H9 (cell line): ENCODE measurements around the gene UBE4B. TPM values are rescaled to one million over a fixed set of nuclear protein-coding genes. Genes with fewer than 3 reads are reported as not detected.
"Not testable (repeated sequence)": the region's sequence is repeated elsewhere in the genome, so short reads cannot be mapped to it uniquely, and the experiment has no call there.

Experiments used
- DNase-seq: peaks from one replicate; pipeline ENCODE4 v3.0.0-alpha.2; 2017
- H2AFZ ChIP-seq: one replicate; pipeline ENCODE4 v1.6.1; 2013; ENCODE audit warnings: mild to moderate bottlenecking, low read length, control low read depth, moderate library complexity
- H2AK5ac ChIP-seq: 2 replicates; pipeline ENCODE4 v1.6.1; 2013; ENCODE audit warnings: low read length, control low read depth, mixed read lengths; ENCODE audit not compliant: insufficient read length
- H2BK120ac ChIP-seq: one replicate; pipeline ENCODE4 v1.6.1; 2013; ENCODE audit warnings: low read depth, mild to moderate bottlenecking, low read length, control low read depth, inconsistent platforms; ENCODE audit not compliant: poor library complexity, severe bottlenecking
- H2BK12ac ChIP-seq: 2 replicates; pipeline ENCODE4 v1.6.1; 2013; ENCODE audit warnings: low read length, control low read depth, mixed read lengths, low read depth; ENCODE audit not compliant: insufficient read length
- H2BK15ac ChIP-seq: 2 replicates; pipeline ENCODE4 v1.6.1; 2013; ENCODE audit warnings: low read depth, low read length, control low read depth
- H2BK20ac ChIP-seq: one replicate; pipeline ENCODE4 v1.6.1; 2013; ENCODE audit warnings: low read depth, mild to moderate bottlenecking, low read length, control low read depth, inconsistent platforms; ENCODE audit not compliant: poor library complexity, severe bottlenecking
- H2BK5ac ChIP-seq: 2 replicates; pipeline ENCODE4 v1.6.1; 2013; ENCODE audit warnings: low read length, control low read depth, mixed read lengths; ENCODE audit not compliant: insufficient read length
- H3K14ac ChIP-seq: 2 replicates; pipeline ENCODE4 v1.6.1; 2013; ENCODE audit warnings: low read length, control low read depth; ENCODE audit not compliant: insufficient read depth
- H3K18ac ChIP-seq: 2 replicates; pipeline ENCODE4 v1.6.1; 2013; ENCODE audit warnings: low read depth, mild to moderate bottlenecking, mixed read lengths, low read length, control low read depth; ENCODE audit not compliant: insufficient read length
- H3K23ac ChIP-seq: 2 replicates; pipeline ENCODE4 v1.6.1; 2013; ENCODE audit warnings: low read length, control low read depth, mixed read lengths, low read depth; ENCODE audit not compliant: insufficient read length
- H3K23me2 ChIP-seq: 2 replicates; pipeline ENCODE4 v1.6.1; 2013; ENCODE audit warnings: low read depth, mild to moderate bottlenecking, mixed read lengths, low read length, control low read depth; ENCODE audit not compliant: insufficient read length, poor library complexity, severe bottlenecking
- H3K27ac ChIP-seq: 2 replicates; pipeline ENCODE4 v1.5.1; 2013; ENCODE audit warnings: low read length, control low read depth, mixed read lengths, low read depth; ENCODE audit not compliant: insufficient read length
- H3K27me3 ChIP-seq: 2 replicates; pipeline ENCODE4 v1.6.1; 2013; ENCODE audit warnings: low read length, control low read depth, inconsistent platforms; ENCODE audit not compliant: insufficient read depth
- H3K4ac ChIP-seq: 2 replicates; pipeline ENCODE4 v1.6.1; 2013; ENCODE audit warnings: low read depth, mild to moderate bottlenecking, control low read depth, inconsistent platforms, low read length, moderate library complexity
- H3K4me1 ChIP-seq: 2 replicates; pipeline ENCODE4 v1.6.1; 2013; ENCODE audit warnings: low read length, control low read depth, inconsistent platforms; ENCODE audit not compliant: insufficient read depth
- H3K4me2 ChIP-seq: 2 replicates; pipeline ENCODE4 v1.6.1; 2013; ENCODE audit warnings: low read length, control low read depth, mixed read lengths; ENCODE audit not compliant: insufficient read length, insufficient read depth
- H3K56ac ChIP-seq: 2 replicates; pipeline ENCODE4 v1.6.1; 2013; ENCODE audit warnings: low read depth, mild to moderate bottlenecking, mixed read lengths, low read length, control low read depth; ENCODE audit not compliant: insufficient read length
- H3K79me1 ChIP-seq: 2 replicates; pipeline ENCODE4 v1.6.1; 2013; ENCODE audit warnings: low read depth, mild to moderate bottlenecking, moderate library complexity, low read length, control low read depth, inconsistent platforms; ENCODE audit not compliant: insufficient read depth, poor library complexity, severe bottlenecking
- H3K79me2 ChIP-seq: 2 replicates; pipeline ENCODE4 v1.6.1; 2013; ENCODE audit warnings: low read length, control low read depth, inconsistent platforms; ENCODE audit not compliant: insufficient read depth
- H3K9ac ChIP-seq: 2 replicates; pipeline ENCODE4 v1.6.1; 2013; ENCODE audit warnings: low read length, control low read depth, mixed read lengths; ENCODE audit not compliant: insufficient read length; ENCODE audit errors: extremely low read depth
- H3K9me3 ChIP-seq: one replicate; pipeline ENCODE4 v1.6.1; 2013; ENCODE audit warnings: low read depth, low read length, inconsistent platforms; ENCODE audit not compliant: control insufficient read depth
- H3T11ph ChIP-seq: one replicate; pipeline ENCODE4 v1.6.1; 2013; ENCODE audit warnings: mild to moderate bottlenecking, low read length, control low read depth, inconsistent platforms
- H4K20me1 ChIP-seq: one replicate; pipeline ENCODE4 v1.6.1; 2013; ENCODE audit not compliant: control insufficient read depth, insufficient read length, insufficient read depth
- H4K5ac ChIP-seq: 2 replicates; pipeline ENCODE4 v1.6.1; 2013; ENCODE audit warnings: low read depth, mild to moderate bottlenecking, mixed read lengths, low read length, control low read depth; ENCODE audit not compliant: insufficient read length
- H4K8ac ChIP-seq: replicated peaks from 2 replicates; pipeline ENCODE4 v1.6.1; 2013; ENCODE audit warnings: low read length, control low read depth, mixed read lengths, low read depth; ENCODE audit not compliant: insufficient read length
- H4K91ac ChIP-seq: 2 replicates; pipeline ENCODE4 v1.6.1; 2013; ENCODE audit warnings: low read depth, mild to moderate bottlenecking, moderate library complexity, mixed read lengths, low read length, control low read depth; ENCODE audit not compliant: insufficient read length
- H3K27ac Mint-ChIP-seq, 3 experiments: 2 replicates in 2 of 3; 3 replicates in 1 of 3; pipeline ENCODE4 v1.8.0; 2020 to 2021; ENCODE audit warnings: mixed read lengths in 3 of 3, mild to moderate bottlenecking in 1 of 3, moderate library complexity in 1 of 3
- H3K27me3 Mint-ChIP-seq: 2 replicates; pipeline ENCODE4 v1.8.0; 2021; ENCODE audit warnings: low read depth, mild to moderate bottlenecking, moderate library complexity, mixed read lengths
- H3K36me3 Mint-ChIP-seq, 3 experiments: 2 replicates in 2 of 3; 3 replicates in 1 of 3; pipeline ENCODE4 v1.8.0; 2020 to 2021; ENCODE audit warnings: low read depth in 3 of 3, mixed read lengths in 3 of 3; ENCODE audit not compliant: insufficient read depth in 1 of 3
- H3K4me1 Mint-ChIP-seq, 2 experiments: 2 replicates each; pipeline ENCODE4 v1.8.0; 2020; ENCODE audit warnings: mixed read lengths in 2 of 2
- H3K4me3 Mint-ChIP-seq, 2 experiments: 2 replicates in 1 of 2; 3 replicates in 1 of 2; pipeline ENCODE4 v1.8.0; 2020 to 2021; ENCODE audit warnings: mild to moderate bottlenecking in 2 of 2, mixed read lengths in 2 of 2, moderate library complexity in 1 of 2
- H3K9me3 Mint-ChIP-seq, 2 experiments: 2 replicates in 1 of 2; 3 replicates in 1 of 2; pipeline ENCODE4 v1.8.0; 2020; ENCODE audit warnings: mild to moderate bottlenecking in 2 of 2, mixed read lengths in 2 of 2, moderate library complexity in 1 of 2
- CTCF ChIP-seq: fragments of 200-600 bp; sonication (generic); conservative IDR thresholded peaks from 3 replicates; pipeline ENCODE4 v1.8.0; 2021; ENCODE audit warnings: antibody characterized with exemption, mild to moderate bottlenecking
- WGBS: extraction: QIAGEN DNeasy Blood & Tissue Kit; methylation state at CpG from one replicate; pipeline ENCODE4 v1.1.7; 2013; ENCODE audit warnings: missing lambda C conversion rate, low lambda C conversion rate, mixed read lengths; ENCODE audit not compliant: insufficient read length; ENCODE audit errors: extremely low coverage; 5-methylcytosine and 5-hydroxymethylcytosine counted together
- total RNA-seq: library from RNA; stranded (reverse); gene quantifications from 2 replicates; pipeline ENCODE4 v1.2.1, GENCODE V29; 2021

UBE4B gene
- total RNA-seq, 1 experiment from 2014 or later, result 67.6 TPM

GRCh38 chr1:10204003-10204642 is 171.4 kb downstream of the UBE4B start:
- Mint-ChIP-seq H3K27me3 (no peaks in the 10 kb centered on the region), H3K4me3 (no peak overlapping the region), H3K36me3 (no peaks in the 10 kb centered on the region), H3K9me3 (no peaks in the 10 kb centered on the region), H3K27ac (no peak overlapping the region), H3K4me1 (peaks cover 0 to under 1% of the 10 kb centered on the region in 2 experiments; a peak in 2 of 4 replicates)
- H4K91ac ChIP-seq, result no peak overlapping the region
- no peak overlapping the region for H3K56ac ChIP-seq
- no peak for TF ChIP-seq CTCF
- no peak overlapping the region for H2BK15ac ChIP-seq
- H3K27me3 ChIP-seq, result no peaks in the 10 kb centered on the region
- H3K14ac ChIP-seq, result no peak overlapping the region
- no peak overlapping the region for H3K9ac ChIP-seq
- H2BK20ac ChIP-seq, result no peak overlapping the region
- WGBS, result no CpG with 5 or more reads among the region's 7 CpGs
- no peak overlapping the region for H3K27ac ChIP-seq
- H2BK5ac ChIP-seq, result no peak overlapping the region
- H3K4me1 ChIP-seq, result no peaks in the 10 kb centered on the region
- H3K4me2 ChIP-seq, result no peak overlapping the region
- H2AFZ ChIP-seq, result no peak overlapping the region
- no peaks in the 10 kb centered on the region for H3K79me2 ChIP-seq
- no peaks in the 10 kb centered on the region for H3K9me3 ChIP-seq
- H3K79me1 ChIP-seq, result no peaks in the 10 kb centered on the region
- no peak overlapping the region for H2BK12ac ChIP-seq
- no peak overlapping the region for H2BK120ac ChIP-seq
- H3K18ac ChIP-seq, result no peak overlapping the region
- no peak overlapping the region for H3K23ac ChIP-seq
- DNase-seq, result no peak
- H3K23me2 ChIP-seq, result no peaks in the 10 kb centered on the region
- no peak overlapping the region for H4K5ac ChIP-seq
- no peak overlapping the region for H4K8ac ChIP-seq
- H3K4ac ChIP-seq, result no peak overlapping the region
- H4K20me1 ChIP-seq, result no peaks in the 10 kb centered on the region
- no peak overlapping the region for H2AK5ac ChIP-seq
- no peak overlapping the region for H3T11ph ChIP-seq

GRCh38 chr1:10205206-10205605 is 172.4 kb downstream of the UBE4B start:
- not testable (repeated sequence) for H3K9me3 Mint-ChIP-seq, H3K18ac ChIP-seq, H4K20me1 ChIP-seq, H3K36me3 Mint-ChIP-seq, H2BK15ac ChIP-seq, H3K27ac Mint-ChIP-seq, H3K4me2 ChIP-seq, H3K23ac ChIP-seq, H3K4ac ChIP-seq, H4K91ac ChIP-seq, H3K79me2 ChIP-seq, H3K27ac ChIP-seq, H3K4me1 Mint-ChIP-seq, H2BK120ac ChIP-seq, H3K79me1 ChIP-seq, H3K23me2 ChIP-seq, H3K56ac ChIP-seq, H2AK5ac ChIP-seq, H3T11ph ChIP-seq, H2AFZ ChIP-seq, H2BK12ac ChIP-seq, H3K9me3 ChIP-seq, H3K14ac ChIP-seq, H3K27me3 ChIP-seq, H3K27me3 Mint-ChIP-seq, DNase-seq, H4K8ac ChIP-seq, H2BK20ac ChIP-seq, H2BK5ac ChIP-seq, H4K5ac ChIP-seq, H3K4me1 ChIP-seq, H3K4me3 Mint-ChIP-seq, H3K9ac ChIP-seq
- no CpG with 5 or more reads among the region's 14 CpGs for WGBS
